GM23248 (cell line): ENCODE data around the gene IVNS1ABP.

Source experiments
- EZH2 ChIP-seq: fragments of 200-600 bp; sonication (generic); IDR thresholded peaks from 2 replicates; pipeline ENCODE4 v1.6.1; 2018; ENCODE audit warnings: antibody characterized with exemption, mild to moderate bottlenecking; ENCODE audit not compliant: insufficient read depth, poor library complexity, severe bottlenecking
- EZH2phosphoT487 ChIP-seq: fragments of 200-600 bp; sonication (generic); IDR thresholded peaks from 2 replicates; pipeline ENCODE4 v1.6.1; 2018; ENCODE audit warnings: antibody characterized with exemption, moderate library complexity, mild to moderate bottlenecking, low read depth; ENCODE audit not compliant: insufficient read depth

- no peak for TF ChIP-seq EZH2
- no peak for TF ChIP-seq EZH2phosphoT487
These were observed 20.2 kb upstream of the IVNS1ABP start for GRCh38 chr1:185337246-185337645.
